HCT116 (cell line): ENCODE measurements around the gene NR1H3. TPM values are rescaled to one million over a fixed set of nuclear protein-coding genes. Genes with fewer than 3 reads are reported as not detected.

Experiments
- ATAC-seq: fragments of 200-7000 bp; cut with Tn5 transposase; 2 replicates; pipeline ENCODE4 v1.9.1; 2020; ENCODE audit warnings: mild to moderate bottlenecking, moderate library complexity
- BruUV-seq: library from RNA; stranded (reverse); fragments of 400-500 nt; replicated peaks from 2 replicates; lab custom pipeline; 2021; lab: Mats Ljungman, UMichigan
- CTCF ChIA-PET: fragments of 300-600 bp; sonication (Branson Sonifier 250); formaldehyde crosslinking; loops from one replicate; lab custom pipeline; 2021; ENCODE audit warnings: antibody characterized with exemption; lab: Charles Lee
- POLR2A ChIA-PET: fragments of 300-600, 350-600 bp; sonication (Branson Sonifier 250); formaldehyde crosslinking; loops from one replicate; lab custom pipeline; 2021; ENCODE audit warnings: antibody characterized with exemption; lab: Charles Lee
- RAD21 ChIA-PET, 2 experiments: fragments of 300-600 bp; sonication (Branson Sonifier 250); formaldehyde crosslinking; loops; one replicate each; lab custom pipeline; 2023; ENCODE audit warnings: low total read pairs in 2 of 2; ENCODE audit not compliant: uncharacterized antibody in 2 of 2, unreplicated experiment in 2 of 2, low non-redundant PET in 1 of 2; lab: Charles Lee
- DNase-seq: peaks from one replicate; pipeline ENCODE4 v3.0.0-alpha.2; 2010; ENCODE audit warnings: low read depth, low spot score
- H2AFZ ChIP-seq: fragments of 200-600 bp; shearing (Covaris generic), sonication (generic); 2 replicates; pipeline ENCODE4 v1.6.1; 2017; ENCODE audit warnings: low read depth, mixed run types, mixed read lengths, antibody characterized with exemption, low read length; ENCODE audit not compliant: poor library complexity, severe bottlenecking
- H3K27ac ChIP-seq: 2 replicates; pipeline ENCODE4 v1.5.1; 2012; ENCODE audit warnings: low read depth, low read length
- H3K27me3 ChIP-seq: fragments of 200-600 bp; sonication (generic); 2 replicates; pipeline ENCODE4 v1.6.1; 2016; ENCODE audit warnings: mixed run types, low read length, mixed read lengths; ENCODE audit not compliant: insufficient read depth
- H3K36me3 ChIP-seq, 2 experiments: fragments of 200-500 bp in 1 of 2; fragments of 200-600 bp in 1 of 2; sonication (Bioruptor generic) in 1 of 2; sonication (generic) in 1 of 2; 2 replicates each; pipeline versions ENCODE4 v1.5.1 to v1.6.1; 2014 to 2016; ENCODE audit warnings: low read length in 2 of 2, inconsistent platforms in 1 of 2, mixed read lengths in 1 of 2, mixed run types in 1 of 2; ENCODE audit not compliant: insufficient read depth in 2 of 2, control insufficient read depth in 1 of 2
- H3K4me1 ChIP-seq, 2 experiments: fragments of 200-600 bp in 1 of 2; sonication (generic) in 1 of 2; 2 replicates each; pipeline versions ENCODE4 v1.5.1 to v1.6.1; 2012 to 2017; ENCODE audit warnings: low read length in 2 of 2, inconsistent platforms in 1 of 2, mild to moderate bottlenecking in 1 of 2, mixed read lengths in 1 of 2, mixed run types in 1 of 2, moderate library complexity in 1 of 2; ENCODE audit not compliant: insufficient read depth in 2 of 2, control insufficient read depth in 1 of 2
- H3K4me2 ChIP-seq: fragments of 200-600 bp; sonication (generic); 2 replicates; pipeline ENCODE4 v1.6.1; 2017; ENCODE audit warnings: mixed run types, low read length, mixed read lengths
- H3K4me3 ChIP-seq, 2 experiments: fragments of 200-600 bp in 1 of 2; sonication (generic) in 1 of 2; replicated peaks in 1 of 2; 2 replicates each; pipeline ENCODE4 v1.5.1; 2011 to 2016; ENCODE audit warnings: low read length in 2 of 2, control low read depth in 1 of 2, low read depth in 1 of 2, mild to moderate bottlenecking in 1 of 2, mixed read lengths in 1 of 2, mixed run types in 1 of 2
- H3K79me2 ChIP-seq: fragments of 200-600 bp; sonication (generic); 2 replicates; pipeline ENCODE4 v1.6.1; 2017; ENCODE audit warnings: mild to moderate bottlenecking, mixed run types, low read length, moderate library complexity, mixed read lengths; ENCODE audit not compliant: insufficient read depth
- H3K9ac ChIP-seq: fragments of 200-600 bp; sonication (generic); 2 replicates; pipeline ENCODE4 v1.6.1; 2016; ENCODE audit warnings: low read length, mixed read lengths
- H3K9me2 ChIP-seq: fragments of 200-600 bp; sonication (generic), shearing (Covaris generic); 2 replicates; pipeline ENCODE4 v1.6.1; 2017; ENCODE audit warnings: mixed run types, mild to moderate bottlenecking, moderate library complexity; ENCODE audit not compliant: insufficient read depth
- H3K9me3 ChIP-seq, 2 experiments: fragments of 200-500 bp in 1 of 2; fragments of 200-600 bp in 1 of 2; sonication (Bioruptor generic) in 1 of 2; sonication (generic) in 1 of 2; 2 replicates each; pipeline ENCODE4 v1.6.1; 2014 to 2017; ENCODE audit warnings: low read length in 2 of 2, mixed read lengths in 2 of 2, inconsistent platforms in 1 of 2, low read depth in 1 of 2, mild to moderate bottlenecking in 1 of 2, mixed run types in 1 of 2, moderate library complexity in 1 of 2; ENCODE audit not compliant: control insufficient read depth in 1 of 2, insufficient read depth in 1 of 2
- H4K20me1 ChIP-seq: fragments of 200-600 bp; sonication (generic), shearing (Covaris generic); 2 replicates; pipeline ENCODE4 v1.6.1; 2017; ENCODE audit warnings: mixed run types, mild to moderate bottlenecking, moderate library complexity; ENCODE audit not compliant: insufficient read depth
- CBX3 ChIP-seq: IDR thresholded peaks from 2 replicates; pipeline ENCODE4 v1.6.1; 2012; ENCODE audit warnings: low read depth
- EGR1 ChIP-seq: IDR thresholded peaks from 2 replicates; pipeline ENCODE4 v1.6.1; 2012; ENCODE audit warnings: low read depth
- ELF1 ChIP-seq: IDR thresholded peaks from 2 replicates; pipeline ENCODE4 v1.6.1; 2012; ENCODE audit warnings: low read depth, borderline replicate concordance
- EZH2 ChIP-seq: fragments of 200-600 bp; sonication (generic); IDR thresholded peaks from 2 replicates; pipeline ENCODE4 v1.6.1; 2017; ENCODE audit warnings: antibody characterized with exemption, mixed run types
- EZH2phosphoT487 ChIP-seq: fragments of 200-600 bp; IDR thresholded peaks from 2 replicates; pipeline ENCODE4 v1.6.1; 2018; ENCODE audit warnings: antibody characterized with exemption, borderline replicate concordance
- FOSL1 ChIP-seq: IDR thresholded peaks from 2 replicates; pipeline ENCODE4 v1.6.1; 2012; ENCODE audit warnings: low read depth
- POLR2A ChIP-seq: IDR thresholded peaks from 2 replicates; pipeline ENCODE4 v1.7.0; 2011; ENCODE audit warnings: borderline replicate concordance; ENCODE audit not compliant: insufficient read depth, insufficient read length; ENCODE audit errors: extremely low read depth
- POLR2AphosphoS5 ChIP-seq: IDR thresholded peaks from 2 replicates; pipeline ENCODE4 v1.6.1; 2011; ENCODE audit warnings: mild to moderate bottlenecking, low read depth, low read length, moderate library complexity
- RAD21 ChIP-seq: IDR thresholded peaks from 2 replicates; pipeline ENCODE4 v1.6.1; 2012; ENCODE audit warnings: low read depth, mild to moderate bottlenecking
- SIN3A ChIP-seq: IDR thresholded peaks from 2 replicates; pipeline ENCODE4 v1.6.1; 2012; ENCODE audit warnings: low read depth
- SP1 ChIP-seq: IDR thresholded peaks from 2 replicates; pipeline ENCODE4 v1.6.1; 2012; ENCODE audit warnings: low read depth
- SRF ChIP-seq: IDR thresholded peaks from 2 replicates; pipeline ENCODE4 v1.6.1; 2012; ENCODE audit warnings: low read depth
- TCF7L2 ChIP-seq: IDR thresholded peaks from 2 replicates; pipeline ENCODE4 v1.7.0; 2011; ENCODE audit warnings: borderline replicate concordance, inconsistent platforms; ENCODE audit not compliant: insufficient read depth, insufficient read length; ENCODE audit errors: extremely low read depth
- YY1 ChIP-seq: IDR thresholded peaks from 2 replicates; pipeline ENCODE4 v1.6.1; 2011; ENCODE audit warnings: low read length, low read depth, moderate library complexity, mild to moderate bottlenecking; ENCODE audit not compliant: insufficient replicate concordance; ENCODE audit errors: extremely low read depth
- ZFX ChIP-seq: fragments of 450-650 bp; IDR thresholded peaks from 2 replicates; pipeline ENCODE4 v1.6.1; 2017
- intact Hi-C: fragments of 100-400 bp; cut with micrococcal nuclease; formaldehyde crosslinking; loops from 2 replicates; pipeline ENCODE4 v1.10.0; 2022
- total RNA-seq: library from RNA; stranded (reverse); gene quantifications from one replicate; pipeline ENCODE4 v1.2.1, GENCODE V29; 2021; ENCODE audit not compliant: unreplicated experiment
- TF ChIP-seq, protein P1 (sequence below): IDR thresholded peaks from 2 replicates; pipeline ENCODE4 v1.6.1; 2012
- TF ChIP-seq, protein P2 (sequence below): IDR thresholded peaks from 2 replicates; pipeline ENCODE4 v1.6.1; 2011; ENCODE audit warnings: mild to moderate bottlenecking, low read length, moderate library complexity; ENCODE audit not compliant: insufficient replicate concordance; ENCODE audit errors: extremely low read depth
- TF ChIP-seq, protein P3 (sequence below): IDR thresholded peaks from 2 replicates; pipeline ENCODE4 v1.6.1; 2012
- TF ChIP-seq, protein P4 (sequence below), 3 experiments: fragments of 200-600 bp in 1 of 3; sonication (generic) in 1 of 3; IDR thresholded peaks in 2 of 3; conservative IDR thresholded peaks in 1 of 3; 2 replicates each; pipeline ENCODE4 v1.5.1; 2012 to 2017; ENCODE audit warnings: low read depth in 2 of 3, low read length in 2 of 3, antibody characterized with exemption in 1 of 3, borderline replicate concordance in 1 of 3, control low read depth in 1 of 3, mild to moderate bottlenecking in 1 of 3, mixed read lengths in 1 of 3, mixed run types in 1 of 3, moderate library complexity in 1 of 3; ENCODE audit not compliant: insufficient read depth in 1 of 3

Gene NR1H3
- total RNA-seq, 1 experiment from 2014 or later = 23.5 TPM

DNA sequence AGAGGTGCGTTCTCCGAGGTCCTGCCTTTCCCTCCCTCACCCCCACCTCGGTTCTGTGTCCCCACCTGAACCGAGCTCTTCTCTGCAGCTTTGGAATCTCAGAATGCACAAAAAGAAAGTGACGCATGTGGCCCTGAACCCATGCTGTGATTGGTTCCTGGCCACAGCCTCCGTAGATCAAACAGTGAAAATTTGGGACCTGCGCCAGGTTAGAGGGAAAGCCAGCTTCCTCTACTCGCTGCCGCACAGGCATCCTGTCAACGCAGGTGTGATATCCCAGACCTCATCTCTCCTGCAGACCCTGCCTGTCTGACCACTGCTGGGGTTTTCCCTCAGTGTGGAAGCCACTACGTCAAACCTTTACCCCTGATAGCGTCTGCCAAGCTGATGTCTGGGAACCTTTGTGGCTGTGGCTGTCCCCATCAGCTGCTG is 23.1 kb upstream of the NR1H3 start:
- no peaks in the 10 kb centered on the region for H3K79me2 ChIP-seq
- H3K36me3 ChIP-seq = peaks cover 12 to 17% of the 10 kb centered on the region in 2 experiments; a peak in 3 of 4 replicates
- DNase-seq (no peak), ATAC-seq (no peak)
- ChIA-PET POLR2A (interaction anchor here (0.9 kb wide), 1 partner anchor 21 kb away, joined by 3 read pairs; no protein-coding TSS in a partner anchor), CTCF (interaction anchor here (1.2 to 1.5 kb wide), 2 partner anchors 14 to 25 kb away, joined by 4 to 7 read pairs; partner anchors contain the start of gene ACP2), RAD21 (interaction anchor here in 1 of 2 experiments (1.2 kb wide), 1 partner anchor 120 kb away, joined by 4 read pairs; no protein-coding TSS in a partner anchor)
- no TSS peak for BruUV-seq
- no peak overlapping the region for H2AFZ ChIP-seq
- TF ChIP-seq SIN3A = no peak
- no peak for TF ChIP-seq RAD21
- no peak for TF ChIP-seq SP1
- TF ChIP-seq ELF1 = no peak
- no peak for TF ChIP-seq EGR1
- no peak for TF ChIP-seq SRF
- TF ChIP-seq YY1 = no peak
- TF ChIP-seq EZH2phosphoT487 = no peak
- TF ChIP-seq POLR2AphosphoS5 = no peak
- TF ChIP-seq, protein P1, sequence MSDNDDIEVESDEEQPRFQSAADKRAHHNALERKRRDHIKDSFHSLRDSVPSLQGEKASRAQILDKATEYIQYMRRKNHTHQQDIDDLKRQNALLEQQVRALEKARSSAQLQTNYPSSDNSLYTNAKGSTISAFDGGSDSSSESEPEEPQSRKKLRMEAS = no peak
- TF ChIP-seq, protein P2, sequence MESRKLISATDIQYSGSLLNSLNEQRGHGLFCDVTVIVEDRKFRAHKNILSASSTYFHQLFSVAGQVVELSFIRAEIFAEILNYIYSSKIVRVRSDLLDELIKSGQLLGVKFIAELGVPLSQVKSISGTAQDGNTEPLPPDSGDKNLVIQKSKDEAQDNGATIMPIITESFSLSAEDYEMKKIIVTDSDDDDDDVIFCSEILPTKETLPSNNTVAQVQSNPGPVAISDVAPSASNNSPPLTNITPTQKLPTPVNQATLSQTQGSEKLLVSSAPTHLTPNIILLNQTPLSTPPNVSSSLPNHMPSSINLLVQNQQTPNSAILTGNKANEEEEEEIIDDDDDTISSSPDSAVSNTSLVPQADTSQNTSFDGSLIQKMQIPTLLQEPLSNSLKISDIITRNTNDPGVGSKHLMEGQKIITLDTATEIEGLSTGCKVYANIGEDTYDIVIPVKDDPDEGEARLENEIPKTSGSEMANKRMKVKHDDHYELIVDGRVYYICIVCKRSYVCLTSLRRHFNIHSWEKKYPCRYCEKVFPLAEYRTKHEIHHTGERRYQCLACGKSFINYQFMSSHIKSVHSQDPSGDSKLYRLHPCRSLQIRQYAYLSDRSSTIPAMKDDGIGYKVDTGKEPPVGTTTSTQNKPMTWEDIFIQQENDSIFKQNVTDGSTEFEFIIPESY = no peak
- no peak for TF ChIP-seq ZFX
- no peak for TF ChIP-seq FOSL1
- TF ChIP-seq POLR2A = no peak
- TF ChIP-seq, protein P3, sequence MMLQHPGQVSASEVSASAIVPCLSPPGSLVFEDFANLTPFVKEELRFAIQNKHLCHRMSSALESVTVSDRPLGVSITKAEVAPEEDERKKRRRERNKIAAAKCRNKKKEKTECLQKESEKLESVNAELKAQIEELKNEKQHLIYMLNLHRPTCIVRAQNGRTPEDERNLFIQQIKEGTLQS = no peak
- TF ChIP-seq TCF7L2 = no peak
- TF ChIP-seq, protein P4, sequence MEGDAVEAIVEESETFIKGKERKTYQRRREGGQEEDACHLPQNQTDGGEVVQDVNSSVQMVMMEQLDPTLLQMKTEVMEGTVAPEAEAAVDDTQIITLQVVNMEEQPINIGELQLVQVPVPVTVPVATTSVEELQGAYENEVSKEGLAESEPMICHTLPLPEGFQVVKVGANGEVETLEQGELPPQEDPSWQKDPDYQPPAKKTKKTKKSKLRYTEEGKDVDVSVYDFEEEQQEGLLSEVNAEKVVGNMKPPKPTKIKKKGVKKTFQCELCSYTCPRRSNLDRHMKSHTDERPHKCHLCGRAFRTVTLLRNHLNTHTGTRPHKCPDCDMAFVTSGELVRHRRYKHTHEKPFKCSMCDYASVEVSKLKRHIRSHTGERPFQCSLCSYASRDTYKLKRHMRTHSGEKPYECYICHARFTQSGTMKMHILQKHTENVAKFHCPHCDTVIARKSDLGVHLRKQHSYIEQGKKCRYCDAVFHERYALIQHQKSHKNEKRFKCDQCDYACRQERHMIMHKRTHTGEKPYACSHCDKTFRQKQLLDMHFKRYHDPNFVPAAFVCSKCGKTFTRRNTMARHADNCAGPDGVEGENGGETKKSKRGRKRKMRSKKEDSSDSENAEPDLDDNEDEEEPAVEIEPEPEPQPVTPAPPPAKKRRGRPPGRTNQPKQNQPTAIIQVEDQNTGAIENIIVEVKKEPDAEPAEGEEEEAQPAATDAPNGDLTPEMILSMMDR (IDR thresholded peaks at IDR 0.05 in 2 of 3, conservative IDR thresholded peaks at IDR 0.05 in 1 of 3; ENCODE audit: borderline replicate concordance in 1 of 3, insufficient read depth in 1 of 3, low read depth in 2 of 3, low read length in 2 of 3) = no peak
- TF ChIP-seq EZH2 = no peak
- TF ChIP-seq CBX3 = no peak
- H3K4me1 ChIP-seq = peaks cover 0 to 8% of the 10 kb centered on the region in 2 experiments; a peak in 1 of 4 replicates
- no peaks in the 10 kb centered on the region for H3K27me3 ChIP-seq
- H3K9me3 ChIP-seq = no peaks in the 10 kb centered on the region
- intact Hi-C loops = no loop called here
- no peaks in the 10 kb centered on the region for H4K20me1 ChIP-seq
- no peak overlapping the region for H3K27ac ChIP-seq
- H3K9me2 ChIP-seq = no peaks in the 10 kb centered on the region
- H3K9ac ChIP-seq = no peak overlapping the region
- H3K4me3 ChIP-seq = no peak overlapping the region
- no peak overlapping the region for H3K4me2 ChIP-seq
